ENCODE data around the gene MPP1.
"Not testable (repeated sequence)": the region's sequence is repeated elsewhere in the genome, so short reads cannot be mapped to it uniquely, and the experiment has no call there.

MPP1 gene

GRCh38 chrX:154804957-154805695 is at the start of gene MPP1:
TSS of gene MPP1 (minus strand) at chrX:154805485. CDS start at chrX:154805373, 112 bp downstream.
- no peak for DNase-seq

- DNase-seq, result no peak
These were observed 45.8 kb upstream of the MPP1 start for GRCh38 chrX:154850957-154851611.

GRCh38 chrX:154840856-154841255 is 35.6 kb upstream of the MPP1 start:
- DNase-seq, result no peak

- DNase-seq, result no peak
These were observed 30.9 kb upstream of the MPP1 start for GRCh38 chrX:154836163-154836562.

GRCh38 chrX:154834562-154834961 is 29.3 kb upstream of the MPP1 start, which contains the start of gene SMIM9:
TSS of gene SMIM9 (minus strand) at chrX:154834662. CDS start at chrX:154830856, 3,806 bp downstream.
- no peak for DNase-seq

GRCh38 chrX:154833746-154834274 is 28.5 kb upstream of the MPP1 start:
- DNase-seq, result no peak

GRCh38 chrX:154829926-154830442 is 24.7 kb upstream of the MPP1 start:
- DNase-seq, result no peak

- DNase-seq, result no peak
These were observed 23.8 kb upstream of the MPP1 start for GRCh38 chrX:154829134-154829533.

GRCh38 chrX:154828016-154828408 is 22.7 kb upstream of the MPP1 start:
- no peak for DNase-seq

- DNase-seq, result no peak
These were observed 22.1 kb upstream of the MPP1 start for GRCh38 chrX:154827194-154828015.

GRCh38 chrX:154825586-154825985 is 20.3 kb upstream of the MPP1 start:
- not testable (repeated sequence) for DNase-seq

GRCh38 chrX:154824638-154825037 is 19.4 kb upstream of the MPP1 start:
- no peak for DNase-seq

- no peak for DNase-seq
These were observed 16.7 kb upstream of the MPP1 start for GRCh38 chrX:154822029-154822428.

GRCh38 chrX:154821523-154821922 is 16.2 kb upstream of the MPP1 start:
- no peak for DNase-seq

- DNase-seq, result no peak
These were observed 14.6 kb upstream of the MPP1 start for GRCh38 chrX:154819771-154820341.

- no peak for DNase-seq
These were observed 13.9 kb upstream of the MPP1 start for GRCh38 chrX:154818916-154819770.

GRCh38 chrX:154817048-154817618 is 11.8 kb upstream of the MPP1 start:
- not testable (repeated sequence) for DNase-seq

GRCh38 chrX:154816326-154816898 is 11.1 kb upstream of the MPP1 start:
- not testable (repeated sequence) for DNase-seq

GRCh38 chrX:154815274-154815818 is 10.1 kb upstream of the MPP1 start:
- DNase-seq, result no peak

- no peak for DNase-seq
These were observed 8.5 kb upstream of the MPP1 start for GRCh38 chrX:154813801-154814200.

Data from cortex of kidney (tissue), 1 donor.